ENCODE measurements around the gene AUTS2. TPM values are rescaled to one million over a fixed set of nuclear protein-coding genes. Genes with fewer than 3 reads are reported as not detected.

AUTS2 gene
- total and polyA plus RNA-seq, 9 of the 15 experiments (the other 6 are each of a cell fraction or from before 2014, with no cell fraction given): 0.58 TPM; not detected in 8

- no peak for TF ChIP-seq SFPQ (IDR thresholded peaks at IDR 0.05; ENCODE audit: low read depth, low read length)
- no peak for TF ChIP-seq CAMTA2 (CRISPR knock-in tag; conservative IDR thresholded peaks at IDR 0.05)
- no peak for TF ChIP-seq TRIM28 (IDR thresholded peaks at IDR 0.05)
- TF ChIP-seq SNRNP70 (optimal IDR thresholded peaks at IDR 0.05; ENCODE audit: low read depth, low read length): no peak
- no peak for TF ChIP-seq ZNF224 (CRISPR knock-in tag; IDR thresholded peaks at IDR 0.05)
- no peak for TF ChIP-seq TEAD2 (tag; IDR thresholded peaks at IDR 0.05)
- TF ChIP-seq JUN (IDR thresholded peaks at IDR 0.05; ENCODE audit: borderline replicate concordance, low read depth, low read length): no peak
- TF ChIP-seq JUN (CRISPR knock-in tag; IDR thresholded peaks at IDR 0.05; ENCODE audit: borderline replicate concordance): no peak
- TF ChIP-seq SREBF1 (IDR thresholded peaks at IDR 0.05; ENCODE audit: borderline replicate concordance, low read depth, low read length): no peak
- no peak for TF ChIP-seq SMAD4 (CRISPR knock-in tag; conservative IDR thresholded peaks at IDR 0.05)
- TF ChIP-seq E2F3 (CRISPR knock-in tag; IDR thresholded peaks at IDR 0.05): no peak
Measured at GRCh38 chr7:70719125-70719524, 1120.8 kb downstream of the AUTS2 start (continued).
